ENCODE measurements around the gene DSCAML1. TPM values are rescaled to one million over a fixed set of nuclear protein-coding genes. Genes with fewer than 3 reads are reported as not detected.

Gene DSCAML1
- total RNA-seq, 2 experiments from 2014 or later = 0.13 to 0.29 TPM

DNA sequence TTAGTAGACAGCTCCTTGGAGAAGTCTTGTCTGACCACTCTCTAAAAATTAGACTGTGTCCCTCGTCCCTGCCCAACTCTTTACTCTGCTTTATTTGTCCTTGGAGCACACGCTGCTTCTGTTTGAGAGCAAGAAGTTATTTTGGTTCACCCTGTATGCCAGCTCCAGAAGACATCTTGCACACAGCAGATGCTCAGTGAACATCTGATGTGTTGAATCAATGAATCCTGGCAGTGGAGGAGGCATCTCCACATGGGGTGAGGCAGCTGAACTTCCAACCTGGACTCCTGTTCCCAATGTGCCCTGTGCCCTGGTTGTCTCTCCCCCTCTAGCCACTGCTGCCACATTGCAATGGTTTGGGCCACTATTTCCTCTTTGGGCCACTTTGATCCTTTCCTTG is 255.8 kb downstream of the DSCAML1 start:
- POLR2A ChIA-PET = no interaction called here
- Mint-ChIP-seq H3K4me3 (no peak overlapping the region), H3K27ac (no peak overlapping the region), H3K27me3 (no peaks in the 10 kb centered on the region), H3K9me3 (no peaks in the 10 kb centered on the region), H3K4me1 (ENCODE audit: low read depth) (no peaks in the 10 kb centered on the region), H3K36me3 (ENCODE audit: low read depth) (no peaks in the 10 kb centered on the region)
- TF ChIP-seq, protein P1, sequence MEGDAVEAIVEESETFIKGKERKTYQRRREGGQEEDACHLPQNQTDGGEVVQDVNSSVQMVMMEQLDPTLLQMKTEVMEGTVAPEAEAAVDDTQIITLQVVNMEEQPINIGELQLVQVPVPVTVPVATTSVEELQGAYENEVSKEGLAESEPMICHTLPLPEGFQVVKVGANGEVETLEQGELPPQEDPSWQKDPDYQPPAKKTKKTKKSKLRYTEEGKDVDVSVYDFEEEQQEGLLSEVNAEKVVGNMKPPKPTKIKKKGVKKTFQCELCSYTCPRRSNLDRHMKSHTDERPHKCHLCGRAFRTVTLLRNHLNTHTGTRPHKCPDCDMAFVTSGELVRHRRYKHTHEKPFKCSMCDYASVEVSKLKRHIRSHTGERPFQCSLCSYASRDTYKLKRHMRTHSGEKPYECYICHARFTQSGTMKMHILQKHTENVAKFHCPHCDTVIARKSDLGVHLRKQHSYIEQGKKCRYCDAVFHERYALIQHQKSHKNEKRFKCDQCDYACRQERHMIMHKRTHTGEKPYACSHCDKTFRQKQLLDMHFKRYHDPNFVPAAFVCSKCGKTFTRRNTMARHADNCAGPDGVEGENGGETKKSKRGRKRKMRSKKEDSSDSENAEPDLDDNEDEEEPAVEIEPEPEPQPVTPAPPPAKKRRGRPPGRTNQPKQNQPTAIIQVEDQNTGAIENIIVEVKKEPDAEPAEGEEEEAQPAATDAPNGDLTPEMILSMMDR (IDR thresholded peaks at IDR 0.05) = no peak
- DNase-seq (no peak), ATAC-seq (no peak)
- intact Hi-C loops (cut with micrococcal nuclease) = no loop called here
- CTCF ChIA-PET = interaction anchor here (1.1 kb wide), 1 partner anchor 115 kb away, joined by 4 read pairs; no protein-coding TSS in a partner anchor

DNA sequence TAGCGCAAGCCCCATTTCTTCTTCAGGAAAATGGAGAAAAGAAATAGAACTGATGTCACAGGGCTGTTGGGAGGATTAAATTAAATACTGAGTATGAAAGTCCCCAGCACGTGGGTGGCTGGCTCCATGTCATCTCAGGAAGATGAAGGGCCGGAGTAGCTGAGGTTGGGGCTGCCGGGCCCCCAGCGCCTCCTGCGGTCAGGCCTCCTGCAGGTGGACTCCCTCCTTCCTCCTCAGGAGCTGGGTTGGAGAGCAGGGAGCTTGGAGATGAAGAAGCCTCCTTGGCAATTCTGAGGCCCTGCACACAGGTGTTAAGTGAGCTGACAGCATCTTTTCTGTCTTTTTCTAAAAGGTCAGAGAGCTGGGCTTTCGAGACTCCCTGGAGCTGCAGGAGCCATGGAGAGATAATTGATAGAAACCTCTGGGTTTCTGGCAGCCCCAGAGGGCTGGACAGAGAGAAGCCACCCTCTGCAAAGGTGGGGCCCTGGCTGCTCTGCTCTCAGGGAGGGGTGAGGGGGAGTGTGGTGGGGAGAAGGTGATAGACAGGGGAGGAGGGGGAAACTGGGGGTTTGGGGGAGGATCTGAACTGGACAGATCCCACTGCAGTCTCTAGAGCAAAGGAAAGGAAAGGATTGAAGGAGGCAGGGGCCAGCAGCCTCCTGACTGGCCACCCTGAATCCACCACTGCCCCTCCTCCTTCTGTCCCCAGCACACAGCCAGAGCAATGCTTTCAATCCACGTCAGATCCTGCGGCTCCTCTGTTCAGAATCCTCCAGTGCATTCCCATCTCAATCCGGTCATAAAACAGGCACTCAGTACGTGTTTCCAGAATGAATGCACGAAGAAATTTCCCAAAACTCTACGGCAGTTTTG is 258.5 kb downstream of the DSCAML1 start:
- H3K27ac Mint-ChIP-seq = no peak overlapping the region
- TF ChIP-seq, protein P1 (IDR thresholded peaks at IDR 0.05) = no peak
- no peak overlapping the region for H3K4me3 Mint-ChIP-seq
- ChIA-PET POLR2A (no interaction called here), CTCF (no interaction called here)
- no peaks in the 10 kb centered on the region for H3K27me3 Mint-ChIP-seq
- no peaks in the 10 kb centered on the region for H3K4me1 Mint-ChIP-seq (ENCODE audit: low read depth)
- no peaks in the 10 kb centered on the region for H3K36me3 Mint-ChIP-seq (ENCODE audit: low read depth)
- intact Hi-C loops (cut with micrococcal nuclease) = no loop called here
- no peaks in the 10 kb centered on the region for H3K9me3 Mint-ChIP-seq
- DNase-seq (no peak), ATAC-seq (no peak)

- ChIA-PET POLR2A (no interaction called here), CTCF (interaction anchor here (2.6 kb wide), 1 partner anchor 110 kb away, joined by 7 read pairs; no protein-coding TSS in a partner anchor)
- no peaks in the 10 kb centered on the region for H3K27me3 Mint-ChIP-seq
- no peaks in the 10 kb centered on the region for H3K9me3 Mint-ChIP-seq
- H3K4me1 Mint-ChIP-seq (ENCODE audit: low read depth) = no peaks in the 10 kb centered on the region
- no peak overlapping the region for H3K4me3 Mint-ChIP-seq
- TF ChIP-seq, protein P1 (IDR thresholded peaks at IDR 0.05) = no peak
- intact Hi-C loops (cut with micrococcal nuclease) = no loop called here
- H3K36me3 Mint-ChIP-seq (ENCODE audit: low read depth) = no peaks in the 10 kb centered on the region
- ATAC-seq (no peak), DNase-seq (no peak)
- no peak overlapping the region for H3K27ac Mint-ChIP-seq
Measured at GRCh38 chr11:117535850-117536411, 261.1 kb downstream of the DSCAML1 start.

DNA sequence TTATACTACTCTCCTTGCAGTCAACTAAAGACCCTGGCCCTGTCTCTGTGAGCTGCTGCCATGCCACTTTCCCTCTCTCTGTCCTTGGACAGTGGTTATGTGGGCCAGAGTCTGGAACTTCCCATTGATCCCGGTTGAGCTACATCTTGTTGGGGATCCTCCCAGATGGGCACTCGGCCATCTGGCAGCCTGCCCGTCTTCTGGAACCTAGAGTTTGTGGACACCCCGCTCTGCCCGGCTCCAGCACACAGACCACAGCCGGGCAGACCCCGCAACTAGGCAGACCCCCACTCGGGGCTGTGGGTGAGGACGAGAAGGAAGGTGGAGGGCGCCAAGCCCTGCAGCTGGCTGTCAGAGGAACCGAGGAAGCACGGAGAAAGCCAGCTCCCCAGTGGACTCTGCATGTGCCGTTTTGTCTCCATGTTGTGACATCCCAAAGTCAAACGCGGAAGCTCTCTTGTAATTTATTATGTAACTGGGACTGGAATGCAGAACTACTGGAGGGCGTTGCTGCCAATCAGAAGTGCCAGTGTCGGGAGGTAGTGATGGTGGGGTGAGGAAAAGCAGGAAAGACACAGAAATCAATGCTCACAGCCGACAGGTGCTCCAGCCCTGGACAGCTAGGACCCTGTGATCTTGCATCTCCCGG is 261.7 kb downstream of the DSCAML1 start:
- DNase-seq (no peak), ATAC-seq (no peak)
- ChIA-PET CTCF (interaction anchor here (2.6 kb wide), 1 partner anchor 109 kb away, joined by 7 read pairs; no protein-coding TSS in a partner anchor), POLR2A (interaction anchor here (0.7 kb wide), 1 partner anchor 620 kb away, joined by 3 read pairs; no protein-coding TSS in a partner anchor)
- H3K27ac Mint-ChIP-seq = no peak overlapping the region
- no peaks in the 10 kb centered on the region for H3K4me1 Mint-ChIP-seq (ENCODE audit: low read depth)
- TF ChIP-seq, protein P1 (IDR thresholded peaks at IDR 0.05) = no peak
- H3K9me3 Mint-ChIP-seq = no peaks in the 10 kb centered on the region
- no peak overlapping the region for H3K4me3 Mint-ChIP-seq
- intact Hi-C loops (cut with micrococcal nuclease) = no loop called here
- H3K36me3 Mint-ChIP-seq (ENCODE audit: low read depth) = no peaks in the 10 kb centered on the region
- H3K27me3 Mint-ChIP-seq = no peaks in the 10 kb centered on the region
